Glutamatergic neuron (in vitro differentiated cells): ENCODE measurements around the gene ITPR1. TPM values are rescaled to one million over a fixed set of nuclear protein-coding genes. Genes with fewer than 3 reads are reported as not detected.

Experiments
- DNase-seq: peaks from one replicate; pipeline ENCODE4 v3.0.0; 2022
- H3K27ac Mint-ChIP-seq: one replicate; pipeline ENCODE4 v1.8.0; 2020; ENCODE audit warnings: mild to moderate bottlenecking, mixed read lengths, inconsistent platforms; ENCODE audit not compliant: unreplicated experiment
- H3K27me3 Mint-ChIP-seq: one replicate; pipeline ENCODE4 v1.8.0; 2020; ENCODE audit warnings: mild to moderate bottlenecking, moderate library complexity, mixed read lengths, inconsistent platforms; ENCODE audit not compliant: unreplicated experiment
- H3K36me3 Mint-ChIP-seq: one replicate; pipeline ENCODE4 v1.8.0; 2020; ENCODE audit warnings: mild to moderate bottlenecking, mixed read lengths, inconsistent platforms; ENCODE audit not compliant: unreplicated experiment
- H3K4me1 Mint-ChIP-seq: one replicate; pipeline ENCODE4 v1.8.0; 2020; ENCODE audit warnings: mild to moderate bottlenecking, low read depth, mixed read lengths, inconsistent platforms; ENCODE audit not compliant: unreplicated experiment
- H3K4me3 Mint-ChIP-seq: one replicate; pipeline ENCODE4 v1.8.0; 2020; ENCODE audit warnings: mild to moderate bottlenecking, mixed read lengths, inconsistent platforms; ENCODE audit not compliant: unreplicated experiment
- H3K9me3 Mint-ChIP-seq: one replicate; pipeline ENCODE4 v1.8.0; 2020; ENCODE audit warnings: mild to moderate bottlenecking, moderate library complexity, mixed read lengths, inconsistent platforms; ENCODE audit not compliant: unreplicated experiment
- total RNA-seq: library from RNA; stranded (reverse); fragmentation: NEBNext Ultra II Directional; extraction: Animal tissue kit (Norgen Biotek cat#: 25700); gene quantifications from one replicate; pipeline ENCODE4 v1.2.1, GENCODE V29; 2021; ENCODE audit not compliant: unreplicated experiment
- TF ChIP-seq, protein P1 (sequence below): fragments of 200-600 bp; sonication (generic); IDR thresholded peaks from one replicate; pipeline ENCODE4 v1.5.0; 2021; ENCODE audit not compliant: partially characterized antibody, unreplicated experiment

The ITPR1 gene
- total RNA-seq, 1 donor from 2014 or later: 6.9 TPM

DNA sequence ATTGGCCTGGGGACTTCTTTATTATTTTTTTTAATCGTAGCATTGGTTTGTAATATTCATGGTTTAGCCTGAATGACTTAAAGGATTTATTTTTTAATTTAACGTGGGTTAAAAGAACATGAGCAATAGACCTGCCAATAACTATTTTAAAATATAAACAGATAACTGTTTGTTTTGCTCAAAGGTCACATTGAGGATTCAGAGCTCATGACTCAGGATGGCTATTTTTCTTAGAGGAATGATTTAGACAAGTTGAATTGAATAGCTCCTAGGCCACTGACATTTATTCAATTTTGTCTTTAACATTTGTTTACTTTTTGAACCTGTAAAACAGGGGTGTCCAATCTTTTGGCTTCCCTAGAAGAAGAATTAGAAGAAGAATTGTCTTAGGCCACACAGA, 68.5 kb downstream of the ITPR1 start:
- H3K36me3 Mint-ChIP-seq: peaks cover 8% of the 10 kb centered on the region
- H3K9me3 Mint-ChIP-seq: no peaks in the 10 kb centered on the region
- peaks cover 1% of the 10 kb centered on the region for H3K27me3 Mint-ChIP-seq
- no peak overlapping the region for H3K4me3 Mint-ChIP-seq
- H3K4me1 Mint-ChIP-seq: no peaks in the 10 kb centered on the region
- DNase-seq: no peak
- TF ChIP-seq, protein P1, sequence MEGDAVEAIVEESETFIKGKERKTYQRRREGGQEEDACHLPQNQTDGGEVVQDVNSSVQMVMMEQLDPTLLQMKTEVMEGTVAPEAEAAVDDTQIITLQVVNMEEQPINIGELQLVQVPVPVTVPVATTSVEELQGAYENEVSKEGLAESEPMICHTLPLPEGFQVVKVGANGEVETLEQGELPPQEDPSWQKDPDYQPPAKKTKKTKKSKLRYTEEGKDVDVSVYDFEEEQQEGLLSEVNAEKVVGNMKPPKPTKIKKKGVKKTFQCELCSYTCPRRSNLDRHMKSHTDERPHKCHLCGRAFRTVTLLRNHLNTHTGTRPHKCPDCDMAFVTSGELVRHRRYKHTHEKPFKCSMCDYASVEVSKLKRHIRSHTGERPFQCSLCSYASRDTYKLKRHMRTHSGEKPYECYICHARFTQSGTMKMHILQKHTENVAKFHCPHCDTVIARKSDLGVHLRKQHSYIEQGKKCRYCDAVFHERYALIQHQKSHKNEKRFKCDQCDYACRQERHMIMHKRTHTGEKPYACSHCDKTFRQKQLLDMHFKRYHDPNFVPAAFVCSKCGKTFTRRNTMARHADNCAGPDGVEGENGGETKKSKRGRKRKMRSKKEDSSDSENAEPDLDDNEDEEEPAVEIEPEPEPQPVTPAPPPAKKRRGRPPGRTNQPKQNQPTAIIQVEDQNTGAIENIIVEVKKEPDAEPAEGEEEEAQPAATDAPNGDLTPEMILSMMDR: no peak
- H3K27ac Mint-ChIP-seq: no peak overlapping the region

DNA sequence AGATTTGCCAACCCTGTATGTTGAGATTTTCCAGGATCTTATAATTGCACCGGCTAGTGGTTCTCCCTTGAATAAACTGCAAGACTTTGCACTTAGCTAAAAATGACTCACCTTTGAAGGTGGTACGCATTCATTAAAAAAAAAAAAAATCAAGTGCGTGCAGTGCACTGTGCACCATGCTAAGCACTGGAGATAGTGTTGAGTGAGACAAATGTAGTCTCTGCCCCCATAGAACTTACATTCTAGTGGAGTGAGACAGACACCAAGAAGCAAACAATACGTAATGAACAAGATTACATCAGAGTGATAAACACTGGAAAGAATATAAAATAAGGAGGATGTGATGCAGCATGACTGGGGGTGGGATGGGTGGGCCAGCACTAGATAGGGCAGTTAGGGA, 69.4 kb downstream of the ITPR1 start:
- TF ChIP-seq, protein P1: no peak
- no peak for DNase-seq
- Mint-ChIP-seq H3K27ac (no peak overlapping the region), H3K27me3 (peaks cover 1% of the 10 kb centered on the region), H3K4me3 (no peak overlapping the region), H3K36me3 (peaks cover 8% of the 10 kb centered on the region), H3K9me3 (no peaks in the 10 kb centered on the region), H3K4me1 (no peaks in the 10 kb centered on the region)

DNA sequence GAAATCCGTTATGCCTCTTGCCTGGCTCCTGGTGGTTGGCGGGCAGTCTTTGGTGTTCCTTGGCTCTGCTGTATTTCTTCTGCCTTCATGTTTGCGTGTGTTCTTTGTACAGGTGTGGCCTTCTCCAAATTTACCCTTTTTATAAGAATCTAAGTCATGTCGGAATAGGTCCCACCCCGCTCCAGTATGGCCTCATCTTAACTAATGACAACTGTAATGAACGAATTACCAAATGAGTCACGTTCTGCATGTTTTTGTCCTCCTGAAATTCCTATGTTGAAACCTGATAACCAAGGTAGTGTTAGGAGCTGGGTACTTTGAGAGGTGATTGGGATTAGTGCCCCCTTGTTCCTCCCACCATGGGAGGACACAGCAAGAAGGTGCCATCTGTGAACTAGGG, 71.1 kb downstream of the ITPR1 start:
- no peak for DNase-seq
- H3K27ac Mint-ChIP-seq: no peak overlapping the region
- H3K4me3 Mint-ChIP-seq: no peak overlapping the region
- H3K27me3 Mint-ChIP-seq: no peaks in the 10 kb centered on the region
- H3K36me3 Mint-ChIP-seq: no peaks in the 10 kb centered on the region
- TF ChIP-seq, protein P1: no peak
- H3K4me1 Mint-ChIP-seq: peaks cover 2% of the 10 kb centered on the region
- no peaks in the 10 kb centered on the region for H3K9me3 Mint-ChIP-seq

DNA sequence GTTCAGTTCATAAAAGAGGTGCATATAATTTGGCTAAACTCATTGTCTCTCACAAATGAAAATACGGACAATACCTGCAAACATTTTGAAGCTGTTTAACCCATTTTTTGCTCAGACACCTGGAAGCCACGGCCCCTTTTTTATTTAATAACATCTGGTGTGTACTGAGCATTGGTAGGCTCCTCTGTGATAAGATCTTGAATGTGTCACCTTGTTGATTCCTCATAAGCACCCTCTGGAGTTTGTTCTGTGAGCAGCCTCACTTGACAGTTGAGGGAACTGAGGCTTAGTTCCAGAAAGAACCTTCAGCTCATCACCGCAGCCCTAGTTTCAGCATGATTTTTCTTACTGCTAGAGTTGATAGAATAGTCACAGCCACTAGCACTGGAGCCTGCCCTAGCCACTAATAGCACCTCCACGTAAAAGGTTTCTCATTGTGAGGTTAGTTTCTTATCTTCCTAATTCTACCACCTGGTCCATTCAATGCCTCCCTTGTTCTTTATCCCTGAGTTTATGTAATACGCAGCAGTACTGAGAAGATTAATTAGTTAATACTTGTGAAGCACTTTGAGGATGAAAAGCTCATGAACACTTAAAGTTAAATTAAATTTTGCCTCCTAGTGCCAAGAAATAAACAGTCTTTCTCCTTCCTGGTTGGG, 71.9 kb downstream of the ITPR1 start:
- no peaks in the 10 kb centered on the region for H3K36me3 Mint-ChIP-seq
- no peaks in the 10 kb centered on the region for H3K9me3 Mint-ChIP-seq
- H3K27ac Mint-ChIP-seq: no peak overlapping the region
- peaks cover 2% of the 10 kb centered on the region for H3K4me1 Mint-ChIP-seq
- TF ChIP-seq, protein P1: no peak
- no peak overlapping the region for H3K4me3 Mint-ChIP-seq
- DNase-seq: no peak
- H3K27me3 Mint-ChIP-seq: no peaks in the 10 kb centered on the region

DNA sequence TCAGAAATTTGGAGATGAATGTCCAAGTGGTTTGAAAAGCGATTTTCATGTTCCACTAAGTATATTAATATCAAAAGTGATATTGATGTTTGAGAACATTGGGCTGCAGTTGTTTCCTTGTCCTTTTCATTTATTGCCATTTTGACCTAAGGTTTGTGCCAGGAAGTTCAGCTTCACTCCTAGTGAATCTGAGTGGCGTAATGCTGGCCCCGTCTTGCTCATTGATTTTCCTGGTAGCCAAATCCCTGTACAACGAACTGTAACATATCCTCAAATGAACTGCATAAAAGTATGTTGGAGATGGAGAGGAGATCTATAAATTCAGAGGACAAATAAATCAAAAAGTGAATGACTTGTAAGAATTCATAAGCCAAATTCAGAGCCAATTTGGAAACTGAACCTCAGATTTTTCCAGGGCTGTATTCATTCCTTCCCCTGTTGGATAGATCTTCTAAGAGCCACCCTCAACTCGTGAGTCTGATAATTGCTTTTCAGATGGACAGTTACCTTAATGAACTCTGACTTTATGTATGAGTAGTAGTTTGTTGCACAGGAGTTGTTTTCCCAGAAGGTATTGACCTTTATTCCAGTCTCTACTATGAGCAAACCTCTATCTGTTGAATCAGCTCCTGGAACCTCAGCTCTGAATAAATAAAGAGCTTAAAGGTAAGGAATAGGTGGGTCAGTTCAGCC, 72.8 kb downstream of the ITPR1 start:
- H3K36me3 Mint-ChIP-seq: no peaks in the 10 kb centered on the region
- H3K27ac Mint-ChIP-seq: no peak overlapping the region
- H3K9me3 Mint-ChIP-seq: no peaks in the 10 kb centered on the region
- peaks cover 2% of the 10 kb centered on the region for H3K4me1 Mint-ChIP-seq
- no peak for DNase-seq
- no peaks in the 10 kb centered on the region for H3K27me3 Mint-ChIP-seq
- TF ChIP-seq, protein P1: no peak
- no peak overlapping the region for H3K4me3 Mint-ChIP-seq
